ENCODE measurements around the gene OR10Z1. TPM values are rescaled to one million over a fixed set of nuclear protein-coding genes. Genes with fewer than 3 reads are reported as not detected.

The OR10Z1 gene
- total RNA-seq, 1 experiment from 2014 or later: not detected

- TF ChIP-seq CTCF (IDR thresholded peaks at IDR 0.05) (no peak), SIN3A (IDR thresholded peaks at IDR 0.05; ENCODE audit: borderline replicate concordance, insufficient read depth, low read depth, low read length) (no peak), TCF7L2 (IDR thresholded peaks at IDR 0.05; ENCODE audit: low read depth, low read length) (no peak), POLR2AphosphoS5 (IDR thresholded peaks at IDR 0.05; ENCODE audit: low read depth, low read length) (no peak), REST (IDR thresholded peaks at IDR 0.05; ENCODE audit: insufficient read depth in 1 of 2, low read depth in 2 of 2, low read length in 1 of 2) (no peak)
- no TSS peak for BruUV-seq (replicated peaks)
- intact Hi-C loops (cut with micrococcal nuclease; ENCODE audit: unreplicated experiment): no loop called here
- DNase-seq (ENCODE audit: low read depth, low spot score): no peak
- no peaks in the 10 kb centered on the region for H3K27me3 ChIP-seq (ENCODE audit: control insufficient read depth, insufficient read depth, low read length)
- H3K27ac ChIP-seq (ENCODE audit: low read length): no peak overlapping the region
- ATAC-seq: no peak
- in situ Hi-C loops (cut with HindIII; ENCODE audit: low pct_unique_long_range_greater_than_20kb, low sequenced_read_pairs): no loop called here
- no peaks in the 10 kb centered on the region for H3K36me3 ChIP-seq (ENCODE audit: control insufficient read depth, insufficient read depth, low read length)
- H3K4me1 ChIP-seq (ENCODE audit: control insufficient read depth, insufficient read depth, low read length): no peaks in the 10 kb centered on the region
- no peaks in the 10 kb centered on the region for H3K9me3 ChIP-seq (ENCODE audit: control insufficient read depth, insufficient read depth, low read depth, low read length)
- ChIA-PET CTCF (no interaction called here), POLR2A (no interaction called here)
- no peak overlapping the region for H3K4me3 ChIP-seq (ENCODE audit: low read depth in 2 of 2, low read length in 2 of 2)
Measured at GRCh38 chr1:158563853-158564252, 41.2 kb upstream of the OR10Z1 start.

- Histone ChIP-seq H3K4me1 (ENCODE audit: control insufficient read depth, insufficient read depth, low read length) (no peaks in the 10 kb centered on the region), H3K27me3 (ENCODE audit: control insufficient read depth, insufficient read depth, low read length) (no peaks in the 10 kb centered on the region), H3K9me3 (ENCODE audit: control insufficient read depth, insufficient read depth, low read depth, low read length) (no peaks in the 10 kb centered on the region), H3K4me3 (ENCODE audit: low read depth in 2 of 2, low read length in 2 of 2) (no peak overlapping the region), H3K36me3 (ENCODE audit: control insufficient read depth, insufficient read depth, low read length) (no peaks in the 10 kb centered on the region), H3K27ac (ENCODE audit: low read length) (no peak overlapping the region)
- no TSS peak for BruUV-seq (replicated peaks)
- CTCF ChIA-PET: no interaction called here
- intact Hi-C loops (cut with micrococcal nuclease; ENCODE audit: unreplicated experiment): no loop called here
- POLR2A ChIA-PET: no interaction called here
- ATAC-seq (no peak), DNase-seq (ENCODE audit: low read depth, low spot score) (no peak)
- TF ChIP-seq POLR2AphosphoS5 (IDR thresholded peaks at IDR 0.05; ENCODE audit: low read depth, low read length): no peak
- TF ChIP-seq TCF7L2 (IDR thresholded peaks at IDR 0.05; ENCODE audit: low read depth, low read length): no peak
- TF ChIP-seq CTCF (IDR thresholded peaks at IDR 0.05): no peak
- TF ChIP-seq REST (IDR thresholded peaks at IDR 0.05; ENCODE audit: insufficient read depth in 1 of 2, low read depth in 2 of 2, low read length in 1 of 2): no peak
- no peak for TF ChIP-seq SIN3A (IDR thresholded peaks at IDR 0.05; ENCODE audit: borderline replicate concordance, insufficient read depth, low read depth, low read length)
- in situ Hi-C loops (cut with HindIII; ENCODE audit: low pct_unique_long_range_greater_than_20kb, low sequenced_read_pairs): no loop called here
Measured at GRCh38 chr1:158564608-158565007, 40.5 kb upstream of the OR10Z1 start.
